GM12878 (cell line): ENCODE results near the gene FAM47A. TPM values are rescaled to one million over a fixed set of nuclear protein-coding genes. Genes with fewer than 3 reads are reported as not detected.

Source experiments
- ATAC-seq: fragments of 200-7000 bp; cut with Tn5 transposase; 3 replicates; pipeline ENCODE4 v1.9.1; 2020; ENCODE audit warnings: mild to moderate bottlenecking, moderate library complexity
- BruUV-seq: library from RNA; stranded (reverse); fragments of 400-500 nt; replicated peaks from 2 replicates; lab custom pipeline; 2021; lab: Mats Ljungman, UMichigan
- CTCF ChIA-PET: fragments of 300-600 bp; sonication (Branson Sonifier 250); formaldehyde crosslinking; extraction: SDS; loops from one replicate; lab custom pipeline; 2021; ENCODE audit warnings: inconsistent platforms; lab: Yijun Ruan, JAX
- POLR2A ChIA-PET: fragments of 350-600 bp; formaldehyde crosslinking; extraction: SDS; loops from one replicate; lab custom pipeline; 2021; ENCODE audit warnings: inconsistent platforms; lab: Charles Lee
- RAD21 ChIA-PET: fragments of 300-600 bp; sonication (Branson Sonifier 250); formaldehyde crosslinking; loops from one replicate; lab custom pipeline; 2023; ENCODE audit warnings: antibody characterized with exemption; ENCODE audit not compliant: unreplicated experiment; lab: Charles Lee
- SMC1A ChIA-PET: fragments of 300-600 bp; sonication (Branson Sonifier 250); formaldehyde crosslinking; loops from one replicate; lab custom pipeline; 2023; ENCODE audit not compliant: unreplicated experiment, uncharacterized antibody; lab: Charles Lee
- DNase-seq: peaks from one replicate; pipeline ENCODE4 v3.0.0-alpha.2; 2011; ENCODE audit warnings: low read depth, low spot score
- FAIRE-seq: peaks from 3 replicates; lab custom pipeline; 2011; peaks lifted over from hg19 to GRCh38; lab: Jason Lieb, UNC
- H2AFZ ChIP-seq: 2 replicates; pipeline ENCODE4 v1.6.0; 2011; ENCODE audit warnings: low read depth, low read length, control low read depth; ENCODE audit not compliant: control insufficient read depth
- H3K27ac ChIP-seq: 2 replicates; pipeline ENCODE4 v1.5.1; 2011; ENCODE audit warnings: control low read depth; ENCODE audit not compliant: control insufficient read depth, insufficient read depth
- H3K27me3 ChIP-seq, 2 experiments: replicated peaks in 1 of 2; 2 replicates each; pipeline versions ENCODE4 v1.6.0 to v1.6.1; 2011; ENCODE audit warnings: low read length in 1 of 2; ENCODE audit not compliant: control insufficient read depth in 2 of 2, insufficient read depth in 2 of 2
- H3K36me3 ChIP-seq, 2 experiments: 2 replicates each; pipeline ENCODE4 v1.5.1; 2011; ENCODE audit warnings: low read length in 1 of 2; ENCODE audit not compliant: control insufficient read depth in 2 of 2, insufficient read depth in 2 of 2
- H3K4me1 ChIP-seq: 2 replicates; pipeline ENCODE4 v1.6.1; 2011; ENCODE audit warnings: mild to moderate bottlenecking, low read length, moderate library complexity, mixed read lengths; ENCODE audit not compliant: control insufficient read depth, insufficient read depth
- H3K4me2 ChIP-seq: 2 replicates; pipeline ENCODE4 v1.6.0; 2011; ENCODE audit warnings: control low read depth; ENCODE audit not compliant: control insufficient read depth, insufficient read depth
- H3K4me3 ChIP-seq: fragments of 200-600 bp; sonication (generic); 2 replicates; pipeline ENCODE4 v1.5.1; 2016
- H3K79me2 ChIP-seq: 2 replicates; pipeline ENCODE4 v1.6.0; 2011; ENCODE audit warnings: low read length; ENCODE audit not compliant: control insufficient read depth, insufficient read depth
- H3K9ac ChIP-seq: 2 replicates; pipeline ENCODE4 v1.8.0; 2011; ENCODE audit warnings: low read length, control low read depth, mixed read lengths; ENCODE audit not compliant: control insufficient read depth, insufficient read depth
- H3K9me3 ChIP-seq: replicated peaks from 3 replicates; pipeline ENCODE4 v1.5.1; 2011; ENCODE audit warnings: mild to moderate bottlenecking, low read length; ENCODE audit not compliant: control insufficient read depth, insufficient read depth
- H4K20me1 ChIP-seq: 2 replicates; pipeline ENCODE4 v1.6.0; 2011; ENCODE audit not compliant: control insufficient read depth, insufficient read depth
- BCL11A ChIP-seq: IDR thresholded peaks from 2 replicates; pipeline ENCODE4 v1.6.1; 2011; ENCODE audit warnings: low read depth, low read length
- CHD2 ChIP-seq: IDR thresholded peaks from 2 replicates; pipeline ENCODE4 v1.6.1; 2011; ENCODE audit warnings: low read depth, low read length, improper control_type of control experiment, borderline replicate concordance
- CHD4 ChIP-seq: fragments of 200-600 bp; sonication (generic); IDR thresholded peaks from 2 replicates; pipeline ENCODE4 v1.6.1; 2016; ENCODE audit warnings: mild to moderate bottlenecking
- CTCF ChIP-seq, 3 experiments: IDR thresholded peaks in 2 of 3; conservative IDR thresholded peaks in 1 of 3; 2 replicates each; pipeline ENCODE4 v1.5.1; 2011; ENCODE audit warnings: low read depth in 3 of 3, low read length in 3 of 3, mild to moderate bottlenecking in 3 of 3, control low read depth in 2 of 3, moderate library complexity in 2 of 3, inconsistent platforms in 1 of 3, mixed read lengths in 1 of 3; ENCODE audit not compliant: control insufficient read depth in 2 of 3, insufficient read depth in 1 of 3; ENCODE audit errors: extremely low read depth in 1 of 3
- ELK1 ChIP-seq: IDR thresholded peaks from 2 replicates; pipeline ENCODE4 v1.6.1; 2012; ENCODE audit warnings: low read depth, low read length, improper control_type of control experiment
- ESRRA ChIP-seq: IDR thresholded peaks from 2 replicates; pipeline ENCODE4 v1.6.1; 2012; ENCODE audit warnings: mild to moderate bottlenecking, low read length, improper control_type of control experiment
- GATAD2B ChIP-seq: fragments of 450-650 bp; conservative IDR thresholded peaks from 2 replicates; pipeline ENCODE4 v1.6.1; 2017; ENCODE audit warnings: low read depth, mild to moderate bottlenecking, moderate library complexity
- IRF4 ChIP-seq: IDR thresholded peaks from 2 replicates; pipeline ENCODE4 v1.6.1; 2011; ENCODE audit warnings: low read depth, low read length
- MXI1 ChIP-seq: fragments of 150-350 bp; IDR thresholded peaks from 2 replicates; pipeline ENCODE4 v1.6.1; 2011; ENCODE audit warnings: low read depth, mild to moderate bottlenecking, inconsistent platforms, low read length, improper control_type of control experiment
- MYC ChIP-seq: IDR thresholded peaks from 2 replicates; pipeline ENCODE4 v1.6.1; 2011; ENCODE audit warnings: mild to moderate bottlenecking, low read length, moderate library complexity, inconsistent platforms; ENCODE audit not compliant: insufficient read depth, insufficient replicate concordance, insufficient read length, severe bottlenecking
- POLR2AphosphoS2 ChIP-seq: IDR thresholded peaks from 2 replicates; pipeline ENCODE4 v1.6.1; 2011; ENCODE audit warnings: low read depth, mild to moderate bottlenecking, low read length, improper control_type of control experiment, moderate library complexity
- POLR2AphosphoS5 ChIP-seq: IDR thresholded peaks from 2 replicates; pipeline ENCODE4 v1.6.1; 2011; ENCODE audit warnings: mild to moderate bottlenecking, low read length, inconsistent platforms
- RAD51 ChIP-seq: fragments of 450-650 bp; IDR thresholded peaks from 2 replicates; pipeline ENCODE4 v1.6.1; 2016; ENCODE audit warnings: moderate library complexity, mild to moderate bottlenecking, inconsistent platforms
- RFX5 ChIP-seq: IDR thresholded peaks from 2 replicates; pipeline ENCODE4 v1.6.1; 2011; ENCODE audit warnings: low read depth, low read length, improper control_type of control experiment
- STAT1 ChIP-seq: fragments of 450-650 bp; conservative IDR thresholded peaks from 2 replicates; pipeline ENCODE4 v1.6.1; 2014; ENCODE audit warnings: antibody characterized with exemption, mild to moderate bottlenecking
- SUZ12 ChIP-seq: fragments of 200-600 bp; sonication (generic); IDR thresholded peaks from one replicate; pipeline ENCODE4 v1.6.1; 2018; ENCODE audit warnings: antibody characterized with exemption, mild to moderate bottlenecking; ENCODE audit not compliant: unreplicated experiment
- TBL1XR1 ChIP-seq: IDR thresholded peaks from 2 replicates; pipeline ENCODE4 v1.6.1; 2012; ENCODE audit warnings: low read depth, low read length, improper control_type of control experiment
- USF2 ChIP-seq: IDR thresholded peaks from 2 replicates; pipeline ENCODE4 v1.6.1; 2011; ENCODE audit warnings: low read depth, low read length, improper control_type of control experiment, borderline replicate concordance
- WGBS: methylation state at CpG from one replicate; pipeline ENCODE4 v1.1.6; 2016; ENCODE audit warnings: low lambda C conversion rate; ENCODE audit not compliant: insufficient replicate concordance, insufficient coverage; ENCODE audit errors: missing lambda C conversion rate; 5-methylcytosine and 5-hydroxymethylcytosine counted together
- in situ Hi-C: fragments of 300-500 bp; cut with MboI; formaldehyde crosslinking; loops from 9 replicates; pipeline ENCODE4 v1.14.3; 2018; ENCODE audit warnings: mixed read lengths
- intact Hi-C: fragments of 100-400 bp; cut with micrococcal nuclease; formaldehyde crosslinking; loops from one replicate; pipeline ENCODE4 v1.14.2; 2022; ENCODE audit not compliant: unreplicated experiment
- polyA plus RNA-seq, 11 experiments: library from polyadenylated mRNA; depleted of rRNA in 4 of 11; unstranded in 6 of 11; stranded (reverse) in 5 of 11; fragments of >200 nt; fragmentation: Nextera tagmentation in 4 of 11; fragmentation: Illumina TruSeq in 1 of 11; extraction: Ambion mirVana in 4 of 11; extraction: Trizol in 1 of 11; gene quantifications; 1 replicate in 1 of 11; 2 replicates in 10 of 11; pipeline versions ENCODE4 v1.2.1 to v1.2.3, GENCODE V29; 2011 to 2016; ENCODE audit warnings: inconsistent platforms in 2 of 11, missing spikeins in 2 of 11, low read depth in 1 of 11
- total RNA-seq, 4 experiments: library from RNA; depleted of rRNA in 3 of 4; stranded (reverse); fragments of >200 nt in 3 of 4; fragmentation: Illumina TruSeq in 1 of 4; extraction: Trizol in 1 of 4; gene quantifications; 2 replicates each; pipeline versions ENCODE4 v1.2.1 to v1.2.3, GENCODE V29; 2013 to 2021

FAM47A gene
- total and polyA plus RNA-seq, 10 of the 15 experiments (the other 5 are each of a cell fraction or from before 2014, with no cell fraction given): not detected

- ChIA-PET SMC1A (no interaction called here), POLR2A (no interaction called here)
- Histone ChIP-seq H3K79me2 (no peaks in the 10 kb centered on the region), H4K20me1 (no peaks in the 10 kb centered on the region), H3K36me3 (no peaks in the 10 kb centered on the region), H3K9ac (no peak overlapping the region), H2AFZ (no peak overlapping the region), H3K9me3 (no peaks in the 10 kb centered on the region)
- WGBS: 26% methylated on average over 9 of the region's 9 CpGs
- BruUV-seq: no TSS peak
- no peak for FAIRE-seq
- no peak for DNase-seq
- intact Hi-C loops: no loop called here
- ATAC-seq: no peak
- TF ChIP-seq RFX5 (no peak), POLR2AphosphoS5 (no peak), RAD51 (no peak), TBL1XR1 (no peak), CHD4 (no peak), SUZ12 (no peak), STAT1 (no peak), USF2 (no peak), POLR2AphosphoS2 (no peak), MXI1 (no peak), MYC (no peak), BCL11A (no peak), CHD2 (no peak), CTCF (IDR thresholded peaks at IDR 0.05 in 2 of 3, conservative IDR thresholded peaks at IDR 0.05 in 1 of 3; ENCODE audit: control insufficient read depth in 2 of 3, extremely low read depth in 1 of 3, insufficient read depth in 1 of 3, low read depth in 3 of 3, low read length in 3 of 3) (no peak), ESRRA (no peak), IRF4 (no peak), ELK1 (no peak), GATAD2B (no peak)
- TF ChIP-seq, all 136 proteins: peak for 0
- H3K4me1 ChIP-seq: no peaks in the 10 kb centered on the region
- no peak overlapping the region for H3K4me3 ChIP-seq
- H3K27ac ChIP-seq: no peak overlapping the region
- CTCF ChIA-PET: no interaction called here
- RAD21 ChIA-PET: no interaction called here
- no peak overlapping the region for H3K4me2 ChIP-seq
- no peaks in the 10 kb centered on the region for H3K27me3 ChIP-seq
- in situ Hi-C loops: no loop called here
Observed at GRCh38 chrX:34147345-34147744, 15.2 kb upstream of the FAM47A start.
